GM12878 (cell line): ENCODE measurements around the gene CS. TPM values are rescaled to one million over a fixed set of nuclear protein-coding genes. Genes with fewer than 3 reads are reported as not detected.
A peak's percentile ranks its signal among the peaks of the same experiment; 100 is the strongest.

Experiments used
- ATAC-seq: fragments of 200-7000 bp; cut with Tn5 transposase; 3 replicates; pipeline ENCODE4 v1.9.1; 2020; ENCODE audit warnings: mild to moderate bottlenecking, moderate library complexity
- BruUV-seq: library from RNA; stranded (reverse); fragments of 400-500 nt; replicated peaks from 2 replicates; lab custom pipeline; 2021; lab: Mats Ljungman, UMichigan
- CTCF ChIA-PET: fragments of 300-600 bp; sonication (Branson Sonifier 250); formaldehyde crosslinking; extraction: SDS; loops from one replicate; lab custom pipeline; 2021; ENCODE audit warnings: inconsistent platforms; lab: Yijun Ruan, JAX
- POLR2A ChIA-PET: fragments of 350-600 bp; formaldehyde crosslinking; extraction: SDS; loops from one replicate; lab custom pipeline; 2021; ENCODE audit warnings: inconsistent platforms; lab: Charles Lee
- RAD21 ChIA-PET: fragments of 300-600 bp; sonication (Branson Sonifier 250); formaldehyde crosslinking; loops from one replicate; lab custom pipeline; 2023; ENCODE audit warnings: antibody characterized with exemption; ENCODE audit not compliant: unreplicated experiment; lab: Charles Lee
- SMC1A ChIA-PET: fragments of 300-600 bp; sonication (Branson Sonifier 250); formaldehyde crosslinking; loops from one replicate; lab custom pipeline; 2023; ENCODE audit not compliant: unreplicated experiment, uncharacterized antibody; lab: Charles Lee
- DNase-seq: peaks from one replicate; pipeline ENCODE4 v3.0.0-alpha.2; 2011; ENCODE audit warnings: low read depth, low spot score
- FAIRE-seq: peaks from 3 replicates; lab custom pipeline; 2011; peaks lifted over from hg19 to GRCh38; lab: Jason Lieb, UNC
- H2AFZ ChIP-seq: 2 replicates; pipeline ENCODE4 v1.6.0; 2011; ENCODE audit warnings: low read depth, low read length, control low read depth; ENCODE audit not compliant: control insufficient read depth
- H3K27ac ChIP-seq: 2 replicates; pipeline ENCODE4 v1.5.1; 2011; ENCODE audit warnings: control low read depth; ENCODE audit not compliant: control insufficient read depth, insufficient read depth
- H3K27me3 ChIP-seq, 2 experiments: replicated peaks in 1 of 2; 2 replicates each; pipeline versions ENCODE4 v1.6.0 to v1.6.1; 2011; ENCODE audit warnings: low read length in 1 of 2; ENCODE audit not compliant: control insufficient read depth in 2 of 2, insufficient read depth in 2 of 2
- H3K36me3 ChIP-seq, 2 experiments: 2 replicates each; pipeline ENCODE4 v1.5.1; 2011; ENCODE audit warnings: low read length in 1 of 2; ENCODE audit not compliant: control insufficient read depth in 2 of 2, insufficient read depth in 2 of 2
- H3K4me1 ChIP-seq: 2 replicates; pipeline ENCODE4 v1.6.1; 2011; ENCODE audit warnings: mild to moderate bottlenecking, low read length, moderate library complexity, mixed read lengths; ENCODE audit not compliant: control insufficient read depth, insufficient read depth
- H3K4me2 ChIP-seq: 2 replicates; pipeline ENCODE4 v1.6.0; 2011; ENCODE audit warnings: control low read depth; ENCODE audit not compliant: control insufficient read depth, insufficient read depth
- H3K4me3 ChIP-seq: fragments of 200-600 bp; sonication (generic); 2 replicates; pipeline ENCODE4 v1.5.1; 2016
- H3K79me2 ChIP-seq: 2 replicates; pipeline ENCODE4 v1.6.0; 2011; ENCODE audit warnings: low read length; ENCODE audit not compliant: control insufficient read depth, insufficient read depth
- H3K9ac ChIP-seq: 2 replicates; pipeline ENCODE4 v1.8.0; 2011; ENCODE audit warnings: low read length, control low read depth, mixed read lengths; ENCODE audit not compliant: control insufficient read depth, insufficient read depth
- H3K9me3 ChIP-seq: replicated peaks from 3 replicates; pipeline ENCODE4 v1.5.1; 2011; ENCODE audit warnings: mild to moderate bottlenecking, low read length; ENCODE audit not compliant: control insufficient read depth, insufficient read depth
- H4K20me1 ChIP-seq: 2 replicates; pipeline ENCODE4 v1.6.0; 2011; ENCODE audit not compliant: control insufficient read depth, insufficient read depth
- CBX3 ChIP-seq: fragments of 200-600 bp; sonication (generic); IDR thresholded peaks from 2 replicates; pipeline ENCODE4 v1.6.1; 2016; ENCODE audit warnings: low read depth, borderline replicate concordance
- HSF1 ChIP-seq: fragments of 150-350 bp; IDR thresholded peaks from 2 replicates; pipeline ENCODE4 v1.6.1; 2014; ENCODE audit warnings: mild to moderate bottlenecking, low read depth, low read length
- NBN ChIP-seq: fragments of 450-650 bp; IDR thresholded peaks from 2 replicates; pipeline ENCODE4 v1.6.1; 2016
- RAD21 ChIP-seq: IDR thresholded peaks from 2 replicates; pipeline ENCODE4 v1.6.1; 2011; ENCODE audit warnings: mild to moderate bottlenecking, low read depth, low read length, moderate library complexity; ENCODE audit not compliant: insufficient read depth
- WGBS: methylation state at CpG from one replicate; pipeline ENCODE4 v1.1.6; 2016; ENCODE audit warnings: low lambda C conversion rate; ENCODE audit not compliant: insufficient replicate concordance, insufficient coverage; ENCODE audit errors: missing lambda C conversion rate; 5-methylcytosine and 5-hydroxymethylcytosine counted together
- in situ Hi-C: fragments of 300-500 bp; cut with MboI; formaldehyde crosslinking; loops from 9 replicates; pipeline ENCODE4 v1.14.3; 2018; ENCODE audit warnings: mixed read lengths
- intact Hi-C: fragments of 100-400 bp; cut with micrococcal nuclease; formaldehyde crosslinking; loops from one replicate; pipeline ENCODE4 v1.14.2; 2022; ENCODE audit not compliant: unreplicated experiment
- polyA plus RNA-seq, 11 experiments: library from polyadenylated mRNA; depleted of rRNA in 4 of 11; unstranded in 6 of 11; stranded (reverse) in 5 of 11; fragments of >200 nt; fragmentation: Nextera tagmentation in 4 of 11; fragmentation: Illumina TruSeq in 1 of 11; extraction: Ambion mirVana in 4 of 11; extraction: Trizol in 1 of 11; gene quantifications; 1 replicate in 1 of 11; 2 replicates in 10 of 11; pipeline versions ENCODE4 v1.2.1 to v1.2.3, GENCODE V29; 2011 to 2016; ENCODE audit warnings: inconsistent platforms in 2 of 11, missing spikeins in 2 of 11, low read depth in 1 of 11
- total RNA-seq, 4 experiments: library from RNA; depleted of rRNA in 3 of 4; stranded (reverse); fragments of >200 nt in 3 of 4; fragmentation: Illumina TruSeq in 1 of 4; extraction: Trizol in 1 of 4; gene quantifications; 2 replicates each; pipeline versions ENCODE4 v1.2.1 to v1.2.3, GENCODE V29; 2013 to 2021

Gene CS
- total and polyA plus RNA-seq, 10 of the 15 experiments (the other 5 are each of a cell fraction or from before 2014, with no cell fraction given), result 64.9 to 276 (median 139) TPM

- 1% methylated on average over 11 of the region's 11 CpGs for WGBS
- no TSS peak for BruUV-seq
- Histone ChIP-seq H3K4me2 (peak overlapping the region; percentile 96), H3K9me3 (no peaks in the 10 kb centered on the region), H3K9ac (peak overlapping the region; percentile 90), H3K4me3 (peak overlapping the region; percentile 97), H2AFZ (peak overlapping the region; percentile 98), H3K27ac (peak overlapping the region; percentile 92), H3K27me3 (no peaks in the 10 kb centered on the region), H3K36me3 (peaks cover 3 to 14% of the 10 kb centered on the region in 2 experiments), H3K4me1 (peaks cover 3% of the 10 kb centered on the region), H4K20me1 (no peaks in the 10 kb centered on the region), H3K79me2 (peaks cover 19% of the 10 kb centered on the region)
- in situ Hi-C loops, result no loop called here
- ATAC-seq, result peak; percentile 6
- ChIA-PET POLR2A (interaction anchor here (0.5 to 3.0 kb wide), 15 partner anchors 10 to 187 kb away, joined by 3 to 26 read pairs (median 5); partner anchors contain the start of genes ESYT1, IL23A, PAN2 and STAT2), RAD21 (interaction anchor here (1.0 to 5.5 kb wide), 12 partner anchors 18 to 321 kb away, joined by 3 to 71 read pairs (median 6); partner anchors contain the start of genes ANKRD52, PAN2, RNF41 and SMARCC2), SMC1A (interaction anchor here (0.7 to 2.8 kb wide), 9 partner anchors 24 to 319 kb away, joined by 3 to 25 read pairs (median 5); partner anchors contain the start of genes STAT2 and TIMELESS), CTCF (interaction anchor here (0.9 to 5.6 kb wide), 15 partner anchors 17 to 485 kb away, joined by 3 to 76 read pairs (median 5); partner anchors contain the start of genes ANKRD52, DNAJC14, PAN2 and RNF41)
- TF ChIP-seq NBN (no peak), CBX3 (no peak), HSF1 (no peak), RAD21 (no peak)
- peak; percentile 47 for FAIRE-seq
- intact Hi-C loops, result loop anchor here (5.0 kb wide), 1 partner anchor 198 kb away; the partner anchor contains the start of genes RPL41 and ZC3H10
- no peak for DNase-seq
Measured at GRCh38 chr12:56315249-56315621, 15.1 kb upstream of the CS start.
